ENCODE results near the gene LSG1. TPM values are rescaled to one million over a fixed set of nuclear protein-coding genes. Genes with fewer than 3 reads are reported as not detected.

Gene LSG1
- total and polyA plus RNA-seq, 2 of the 13 experiments (the other 11 are each of a cell fraction or from before 2014, with no cell fraction given), result 21.4 to 32.1 TPM

DNA sequence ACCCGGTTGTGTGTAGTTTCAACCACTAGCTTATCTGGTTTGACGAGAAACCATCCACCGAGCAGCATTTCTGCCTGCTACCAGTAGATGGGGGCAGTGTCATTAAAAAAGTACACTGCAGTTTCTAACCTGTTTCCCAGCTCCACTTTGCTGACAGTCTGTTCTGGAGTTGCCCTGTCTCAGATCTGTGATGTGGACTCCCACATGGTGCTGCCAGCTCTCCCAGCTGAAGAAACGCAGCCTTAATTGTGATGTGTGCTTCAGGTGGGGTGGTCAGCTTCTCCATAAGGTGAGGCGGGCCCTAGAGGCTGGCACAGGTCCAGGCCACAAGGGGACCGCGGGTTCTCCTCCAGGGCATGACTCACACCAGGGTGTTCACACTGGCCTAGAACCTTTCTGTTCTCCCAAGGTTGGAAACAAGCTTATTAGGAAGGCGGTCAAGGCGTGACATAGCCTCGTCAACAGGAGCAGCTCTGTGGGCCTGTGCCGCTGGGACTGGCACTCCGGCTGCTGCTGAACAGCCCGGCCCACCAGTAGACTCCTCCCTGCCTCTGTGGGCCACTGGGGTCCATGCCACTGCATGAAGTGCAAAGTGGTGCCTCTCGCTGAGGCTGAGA is 10.8 kb upstream of the LSG1 start (continued):
- TF ChIP-seq NFIB (CRISPR knock-in tag; IDR thresholded peaks at IDR 0.05; ENCODE audit: borderline replicate concordance) (no peak), ATM (IDR thresholded peaks at IDR 0.05; ENCODE audit: borderline replicate concordance) (no peak), ZFP36L2 (CRISPR knock-in tag; IDR thresholded peaks at IDR 0.05) (no peak), NR2F1 (CRISPR knock-in tag; IDR thresholded peaks at IDR 0.05) (no peak), ZBTB21 (CRISPR knock-in tag; IDR thresholded peaks at IDR 0.05) (no peak), THAP7 (CRISPR knock-in tag; IDR thresholded peaks at IDR 0.05) (no peak), STAG1 (CRISPR knock-in tag; IDR thresholded peaks at IDR 0.05) (peak; percentile 97), KLF11 (CRISPR knock-in tag; IDR thresholded peaks at IDR 0.05) (0 out of 2 replicates have a peak, but pooled peaks have one; percentile 44), ZNF614 (CRISPR knock-in tag; IDR thresholded peaks at IDR 0.05; ENCODE audit: borderline replicate concordance) (peak; percentile 22; the same call in 1 of the 2 replicates), ZMYM4 (CRISPR knock-in tag; IDR thresholded peaks at IDR 0.05) (no peak), ZNF790 (CRISPR knock-in tag; IDR thresholded peaks at IDR 0.05; ENCODE audit: borderline replicate concordance) (no peak), ZNF557 (CRISPR knock-in tag; IDR thresholded peaks at IDR 0.05) (0 out of 2 replicates have a peak, but pooled peaks have one; percentile 35), TBL1XR1 (IDR thresholded peaks at IDR 0.05; ENCODE audit: borderline replicate concordance, low read length, partially characterized antibody) (no peak), HNRNPUL1 (IDR thresholded peaks at IDR 0.05; ENCODE audit: low read depth, low read length) (no peak), ZNF280B (CRISPR knock-in tag; IDR thresholded peaks at IDR 0.05; ENCODE audit: borderline replicate concordance) (peak; percentile 49; the same call in 1 of the 2 replicates), KAT7 (CRISPR knock-in tag; IDR thresholded peaks at IDR 0.05; ENCODE audit: borderline replicate concordance) (no peak), GRHL1 (CRISPR knock-in tag; conservative IDR thresholded peaks at IDR 0.05) (no peak)
- TF ChIP-seq, protein P1, sequence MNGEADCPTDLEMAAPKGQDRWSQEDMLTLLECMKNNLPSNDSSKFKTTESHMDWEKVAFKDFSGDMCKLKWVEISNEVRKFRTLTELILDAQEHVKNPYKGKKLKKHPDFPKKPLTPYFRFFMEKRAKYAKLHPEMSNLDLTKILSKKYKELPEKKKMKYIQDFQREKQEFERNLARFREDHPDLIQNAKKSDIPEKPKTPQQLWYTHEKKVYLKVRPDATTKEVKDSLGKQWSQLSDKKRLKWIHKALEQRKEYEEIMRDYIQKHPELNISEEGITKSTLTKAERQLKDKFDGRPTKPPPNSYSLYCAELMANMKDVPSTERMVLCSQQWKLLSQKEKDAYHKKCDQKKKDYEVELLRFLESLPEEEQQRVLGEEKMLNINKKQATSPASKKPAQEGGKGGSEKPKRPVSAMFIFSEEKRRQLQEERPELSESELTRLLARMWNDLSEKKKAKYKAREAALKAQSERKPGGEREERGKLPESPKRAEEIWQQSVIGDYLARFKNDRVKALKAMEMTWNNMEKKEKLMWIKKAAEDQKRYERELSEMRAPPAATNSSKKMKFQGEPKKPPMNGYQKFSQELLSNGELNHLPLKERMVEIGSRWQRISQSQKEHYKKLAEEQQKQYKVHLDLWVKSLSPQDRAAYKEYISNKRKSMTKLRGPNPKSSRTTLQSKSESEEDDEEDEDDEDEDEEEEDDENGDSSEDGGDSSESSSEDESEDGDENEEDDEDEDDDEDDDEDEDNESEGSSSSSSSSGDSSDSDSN (CRISPR knock-in tag; IDR thresholded peaks at IDR 0.05), result peak; percentile 58; the same call in 1 of the 2 replicates
- TF ChIP-seq, protein P2, sequence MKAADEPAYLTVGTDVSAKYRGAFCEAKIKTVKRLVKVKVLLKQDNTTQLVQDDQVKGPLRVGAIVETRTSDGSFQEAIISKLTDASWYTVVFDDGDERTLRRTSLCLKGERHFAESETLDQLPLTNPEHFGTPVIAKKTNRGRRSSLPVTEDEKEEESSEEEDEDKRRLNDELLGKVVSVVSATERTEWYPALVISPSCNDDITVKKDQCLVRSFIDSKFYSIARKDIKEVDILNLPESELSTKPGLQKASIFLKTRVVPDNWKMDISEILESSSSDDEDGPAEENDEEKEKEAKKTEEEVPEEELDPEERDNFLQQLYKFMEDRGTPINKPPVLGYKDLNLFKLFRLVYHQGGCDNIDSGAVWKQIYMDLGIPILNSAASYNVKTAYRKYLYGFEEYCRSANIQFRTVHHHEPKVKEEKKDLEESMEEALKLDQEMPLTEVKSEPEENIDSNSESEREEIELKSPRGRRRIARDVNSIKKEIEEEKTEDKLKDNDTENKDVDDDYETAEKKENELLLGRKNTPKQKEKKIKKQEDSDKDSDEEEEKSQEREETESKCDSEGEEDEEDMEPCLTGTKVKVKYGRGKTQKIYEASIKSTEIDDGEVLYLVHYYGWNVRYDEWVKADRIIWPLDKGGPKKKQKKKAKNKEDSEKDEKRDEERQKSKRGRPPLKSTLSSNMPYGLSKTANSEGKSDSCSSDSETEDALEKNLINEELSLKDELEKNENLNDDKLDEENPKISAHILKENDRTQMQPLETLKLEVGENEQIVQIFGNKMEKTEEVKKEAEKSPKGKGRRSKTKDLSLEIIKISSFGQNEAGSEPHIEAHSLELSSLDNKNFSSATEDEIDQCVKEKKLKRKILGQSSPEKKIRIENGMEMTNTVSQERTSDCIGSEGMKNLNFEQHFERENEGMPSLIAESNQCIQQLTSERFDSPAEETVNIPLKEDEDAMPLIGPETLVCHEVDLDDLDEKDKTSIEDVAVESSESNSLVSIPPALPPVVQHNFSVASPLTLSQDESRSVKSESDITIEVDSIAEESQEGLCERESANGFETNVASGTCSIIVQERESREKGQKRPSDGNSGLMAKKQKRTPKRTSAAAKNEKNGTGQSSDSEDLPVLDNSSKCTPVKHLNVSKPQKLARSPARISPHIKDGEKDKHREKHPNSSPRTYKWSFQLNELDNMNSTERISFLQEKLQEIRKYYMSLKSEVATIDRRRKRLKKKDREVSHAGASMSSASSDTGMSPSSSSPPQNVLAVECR (CRISPR knock-in tag; IDR thresholded peaks at IDR 0.05; ENCODE audit: borderline replicate concordance), result peak; percentile 41; the same call in 1 of the 2 replicates

All from HepG2 (cell line).